H9 (cell line): ENCODE measurements around the gene AMIGO3. TPM values are rescaled to one million over a fixed set of nuclear protein-coding genes. Genes with fewer than 3 reads are reported as not detected.

Experiments
- DNase-seq: peaks from one replicate; pipeline ENCODE4 v3.0.0-alpha.2; 2017
- H2AFZ ChIP-seq: one replicate; pipeline ENCODE4 v1.6.1; 2013; ENCODE audit warnings: mild to moderate bottlenecking, low read length, control low read depth, moderate library complexity
- H2AK5ac ChIP-seq: 2 replicates; pipeline ENCODE4 v1.6.1; 2013; ENCODE audit warnings: low read length, control low read depth, mixed read lengths; ENCODE audit not compliant: insufficient read length
- H2BK120ac ChIP-seq: one replicate; pipeline ENCODE4 v1.6.1; 2013; ENCODE audit warnings: low read depth, mild to moderate bottlenecking, low read length, control low read depth, inconsistent platforms; ENCODE audit not compliant: poor library complexity, severe bottlenecking
- H2BK12ac ChIP-seq: 2 replicates; pipeline ENCODE4 v1.6.1; 2013; ENCODE audit warnings: low read length, control low read depth, mixed read lengths, low read depth; ENCODE audit not compliant: insufficient read length
- H2BK15ac ChIP-seq: 2 replicates; pipeline ENCODE4 v1.6.1; 2013; ENCODE audit warnings: low read depth, low read length, control low read depth
- H2BK20ac ChIP-seq: one replicate; pipeline ENCODE4 v1.6.1; 2013; ENCODE audit warnings: low read depth, mild to moderate bottlenecking, low read length, control low read depth, inconsistent platforms; ENCODE audit not compliant: poor library complexity, severe bottlenecking
- H2BK5ac ChIP-seq: 2 replicates; pipeline ENCODE4 v1.6.1; 2013; ENCODE audit warnings: low read length, control low read depth, mixed read lengths; ENCODE audit not compliant: insufficient read length
- H3K14ac ChIP-seq: 2 replicates; pipeline ENCODE4 v1.6.1; 2013; ENCODE audit warnings: low read length, control low read depth; ENCODE audit not compliant: insufficient read depth
- H3K18ac ChIP-seq: 2 replicates; pipeline ENCODE4 v1.6.1; 2013; ENCODE audit warnings: low read depth, mild to moderate bottlenecking, mixed read lengths, low read length, control low read depth; ENCODE audit not compliant: insufficient read length
- H3K23ac ChIP-seq: 2 replicates; pipeline ENCODE4 v1.6.1; 2013; ENCODE audit warnings: low read length, control low read depth, mixed read lengths, low read depth; ENCODE audit not compliant: insufficient read length
- H3K23me2 ChIP-seq: 2 replicates; pipeline ENCODE4 v1.6.1; 2013; ENCODE audit warnings: low read depth, mild to moderate bottlenecking, mixed read lengths, low read length, control low read depth; ENCODE audit not compliant: insufficient read length, poor library complexity, severe bottlenecking
- H3K27ac ChIP-seq: 2 replicates; pipeline ENCODE4 v1.5.1; 2013; ENCODE audit warnings: low read length, control low read depth, mixed read lengths, low read depth; ENCODE audit not compliant: insufficient read length
- H3K27me3 ChIP-seq: 2 replicates; pipeline ENCODE4 v1.6.1; 2013; ENCODE audit warnings: low read length, control low read depth, inconsistent platforms; ENCODE audit not compliant: insufficient read depth
- H3K4ac ChIP-seq: 2 replicates; pipeline ENCODE4 v1.6.1; 2013; ENCODE audit warnings: low read depth, mild to moderate bottlenecking, control low read depth, inconsistent platforms, low read length, moderate library complexity
- H3K4me1 ChIP-seq: 2 replicates; pipeline ENCODE4 v1.6.1; 2013; ENCODE audit warnings: low read length, control low read depth, inconsistent platforms; ENCODE audit not compliant: insufficient read depth
- H3K4me2 ChIP-seq: 2 replicates; pipeline ENCODE4 v1.6.1; 2013; ENCODE audit warnings: low read length, control low read depth, mixed read lengths; ENCODE audit not compliant: insufficient read length, insufficient read depth
- H3K56ac ChIP-seq: 2 replicates; pipeline ENCODE4 v1.6.1; 2013; ENCODE audit warnings: low read depth, mild to moderate bottlenecking, mixed read lengths, low read length, control low read depth; ENCODE audit not compliant: insufficient read length
- H3K79me1 ChIP-seq: 2 replicates; pipeline ENCODE4 v1.6.1; 2013; ENCODE audit warnings: low read depth, mild to moderate bottlenecking, moderate library complexity, low read length, control low read depth, inconsistent platforms; ENCODE audit not compliant: insufficient read depth, poor library complexity, severe bottlenecking
- H3K79me2 ChIP-seq: 2 replicates; pipeline ENCODE4 v1.6.1; 2013; ENCODE audit warnings: low read length, control low read depth, inconsistent platforms; ENCODE audit not compliant: insufficient read depth
- H3K9ac ChIP-seq: 2 replicates; pipeline ENCODE4 v1.6.1; 2013; ENCODE audit warnings: low read length, control low read depth, mixed read lengths; ENCODE audit not compliant: insufficient read length; ENCODE audit errors: extremely low read depth
- H3K9me3 ChIP-seq: one replicate; pipeline ENCODE4 v1.6.1; 2013; ENCODE audit warnings: low read depth, low read length, inconsistent platforms; ENCODE audit not compliant: control insufficient read depth
- H3T11ph ChIP-seq: one replicate; pipeline ENCODE4 v1.6.1; 2013; ENCODE audit warnings: mild to moderate bottlenecking, low read length, control low read depth, inconsistent platforms
- H4K20me1 ChIP-seq: one replicate; pipeline ENCODE4 v1.6.1; 2013; ENCODE audit not compliant: control insufficient read depth, insufficient read length, insufficient read depth
- H4K5ac ChIP-seq: 2 replicates; pipeline ENCODE4 v1.6.1; 2013; ENCODE audit warnings: low read depth, mild to moderate bottlenecking, mixed read lengths, low read length, control low read depth; ENCODE audit not compliant: insufficient read length
- H4K8ac ChIP-seq: replicated peaks from 2 replicates; pipeline ENCODE4 v1.6.1; 2013; ENCODE audit warnings: low read length, control low read depth, mixed read lengths, low read depth; ENCODE audit not compliant: insufficient read length
- H4K91ac ChIP-seq: 2 replicates; pipeline ENCODE4 v1.6.1; 2013; ENCODE audit warnings: low read depth, mild to moderate bottlenecking, moderate library complexity, mixed read lengths, low read length, control low read depth; ENCODE audit not compliant: insufficient read length
- H3K27ac Mint-ChIP-seq, 3 experiments: 2 replicates in 2 of 3; 3 replicates in 1 of 3; pipeline ENCODE4 v1.8.0; 2020 to 2021; ENCODE audit warnings: mixed read lengths in 3 of 3, mild to moderate bottlenecking in 1 of 3, moderate library complexity in 1 of 3
- H3K27me3 Mint-ChIP-seq: 2 replicates; pipeline ENCODE4 v1.8.0; 2021; ENCODE audit warnings: low read depth, mild to moderate bottlenecking, moderate library complexity, mixed read lengths
- H3K36me3 Mint-ChIP-seq, 3 experiments: 2 replicates in 2 of 3; 3 replicates in 1 of 3; pipeline ENCODE4 v1.8.0; 2020 to 2021; ENCODE audit warnings: low read depth in 3 of 3, mixed read lengths in 3 of 3; ENCODE audit not compliant: insufficient read depth in 1 of 3
- H3K4me1 Mint-ChIP-seq, 2 experiments: 2 replicates each; pipeline ENCODE4 v1.8.0; 2020; ENCODE audit warnings: mixed read lengths in 2 of 2
- H3K4me3 Mint-ChIP-seq, 2 experiments: 2 replicates in 1 of 2; 3 replicates in 1 of 2; pipeline ENCODE4 v1.8.0; 2020 to 2021; ENCODE audit warnings: mild to moderate bottlenecking in 2 of 2, mixed read lengths in 2 of 2, moderate library complexity in 1 of 2
- H3K9me3 Mint-ChIP-seq, 2 experiments: 2 replicates in 1 of 2; 3 replicates in 1 of 2; pipeline ENCODE4 v1.8.0; 2020; ENCODE audit warnings: mild to moderate bottlenecking in 2 of 2, mixed read lengths in 2 of 2, moderate library complexity in 1 of 2
- CTCF ChIP-seq: fragments of 200-600 bp; sonication (generic); conservative IDR thresholded peaks from 3 replicates; pipeline ENCODE4 v1.8.0; 2021; ENCODE audit warnings: antibody characterized with exemption, mild to moderate bottlenecking
- WGBS: extraction: QIAGEN DNeasy Blood & Tissue Kit; methylation state at CpG from one replicate; pipeline ENCODE4 v1.1.7; 2013; ENCODE audit warnings: missing lambda C conversion rate, low lambda C conversion rate, mixed read lengths; ENCODE audit not compliant: insufficient read length; ENCODE audit errors: extremely low coverage; 5-methylcytosine and 5-hydroxymethylcytosine counted together
- total RNA-seq: library from RNA; stranded (reverse); gene quantifications from 2 replicates; pipeline ENCODE4 v1.2.1, GENCODE V29; 2021

AMIGO3 gene
- total RNA-seq, 1 experiment from 2014 or later: 3.8 TPM

- no peaks in the 10 kb centered on the region for H3K79me2 ChIP-seq
- no peak overlapping the region for H3K14ac ChIP-seq
- H3K4ac ChIP-seq: no peak overlapping the region
- no peak for DNase-seq
- H2BK20ac ChIP-seq: no peak overlapping the region
- H3K27me3 ChIP-seq: no peaks in the 10 kb centered on the region
- H3T11ph ChIP-seq: no peak overlapping the region
- Mint-ChIP-seq H3K27me3 (peaks cover 4% of the 10 kb centered on the region), H3K36me3 (peaks cover 0 to 38% (median 30%) of the 10 kb centered on the region in 3 experiments; a peak in 6 of 7 replicates), H3K9me3 (no peaks in the 10 kb centered on the region), H3K27ac (0 out of 7 replicates have a peak overlapping the region, but pooled peaks of 1 of the 3 experiments have one; percentile 23), H3K4me3 (peak overlapping the region; percentile 87 to 96), H3K4me1 (peaks cover 18 to 22% of the 10 kb centered on the region in 2 experiments)
- H3K23me2 ChIP-seq: peaks cover 25% of the 10 kb centered on the region
- H2BK15ac ChIP-seq: no peak overlapping the region
- H2BK12ac ChIP-seq: no peak overlapping the region
- no peak overlapping the region for H4K91ac ChIP-seq
- H3K4me2 ChIP-seq: peak overlapping the region; percentile 60
- H4K5ac ChIP-seq: no peak overlapping the region
- TF ChIP-seq CTCF: no peak
- H3K4me1 ChIP-seq: no peaks in the 10 kb centered on the region
- H2AK5ac ChIP-seq: no peak overlapping the region
- no peaks in the 10 kb centered on the region for H4K20me1 ChIP-seq
- no peaks in the 10 kb centered on the region for H3K9me3 ChIP-seq
- H2AFZ ChIP-seq: no peak overlapping the region
- no peak overlapping the region for H2BK5ac ChIP-seq
- H4K8ac ChIP-seq: no peak overlapping the region
- no CpG with 5 or more reads among the region's 26 CpGs for whole genome bisulfite sequencing
- no peak overlapping the region for H3K27ac ChIP-seq
- no peak overlapping the region for H2BK120ac ChIP-seq
- no peak overlapping the region for H3K56ac ChIP-seq
- H3K23ac ChIP-seq: no peak overlapping the region
- peaks cover 2% of the 10 kb centered on the region for H3K79me1 ChIP-seq
- H3K18ac ChIP-seq: no peak overlapping the region
- no peak overlapping the region for H3K9ac ChIP-seq
Observed at GRCh38 chr3:49721896-49722781, 2.7 kb upstream of the AMIGO3 start.
